ENCODE results near the gene MAPT.

Gene MAPT

DNA sequence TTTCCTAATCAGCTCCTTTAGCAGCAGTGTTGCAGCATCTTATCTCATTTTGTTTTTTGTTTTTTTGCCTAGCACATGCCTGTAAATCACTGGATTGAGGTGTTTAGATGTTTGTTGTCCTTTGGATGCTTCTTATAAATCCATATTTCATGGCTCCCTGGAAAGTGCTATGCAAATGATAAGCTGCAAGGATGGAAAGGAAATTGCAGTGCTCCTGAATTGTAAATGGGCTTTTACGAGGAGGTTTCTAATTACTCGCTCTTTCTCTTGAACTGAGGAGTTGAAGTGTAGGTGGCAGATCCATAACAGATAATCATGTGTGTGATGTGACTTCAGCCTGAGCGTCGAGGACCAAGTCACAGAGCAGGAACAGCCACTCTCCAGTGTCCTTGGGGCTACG, 45.0 kb downstream of the MAPT start:
- no peak overlapping the region for H3K4me3 Mint-ChIP-seq
- no peaks in the 10 kb centered on the region for H3K9me3 Mint-ChIP-seq
- no peak overlapping the region for H3K27ac Mint-ChIP-seq
- H3K4me1 Mint-ChIP-seq = no peaks in the 10 kb centered on the region
- H3K36me3 Mint-ChIP-seq (ENCODE audit: low read depth) = no peaks in the 10 kb centered on the region
- DNase-seq (no peak), ATAC-seq (no peak)
- peaks cover 27% of the 10 kb centered on the region for H3K27me3 Mint-ChIP-seq

DNA sequence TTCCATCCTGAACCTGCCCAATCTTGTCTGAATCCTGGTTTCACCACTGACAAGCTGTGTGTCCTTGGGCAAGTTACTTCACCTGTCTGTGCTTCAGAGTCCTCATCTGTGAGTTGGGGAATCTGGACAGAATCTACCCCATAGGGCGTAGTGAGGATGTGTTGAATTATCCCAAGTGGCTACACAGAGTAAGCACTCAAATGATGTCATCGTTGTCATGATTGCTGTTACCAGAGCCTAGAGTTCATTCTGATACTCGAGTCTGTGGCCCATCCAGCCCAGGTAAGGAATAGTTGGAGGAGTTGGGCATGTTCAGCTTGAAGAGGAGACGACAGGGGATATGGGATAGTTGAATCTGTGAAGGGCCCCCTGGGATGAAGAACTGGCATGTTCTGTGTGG, 45.9 kb downstream of the MAPT start:
- no peaks in the 10 kb centered on the region for H3K36me3 Mint-ChIP-seq (ENCODE audit: low read depth)
- DNase-seq (no peak), ATAC-seq (no peak)
- H3K4me1 Mint-ChIP-seq = no peaks in the 10 kb centered on the region
- H3K27ac Mint-ChIP-seq = no peak overlapping the region
- H3K9me3 Mint-ChIP-seq = no peaks in the 10 kb centered on the region
- peaks cover 28% of the 10 kb centered on the region for H3K27me3 Mint-ChIP-seq
- H3K4me3 Mint-ChIP-seq = no peak overlapping the region

GRCh38 chr17:45940826-45941225, 46.5 kb downstream of the MAPT start:
- DNase-seq (no peak), ATAC-seq (no peak)
- no peaks in the 10 kb centered on the region for H3K9me3 Mint-ChIP-seq
- H3K27ac Mint-ChIP-seq = no peak overlapping the region
- peaks cover 25% of the 10 kb centered on the region for H3K27me3 Mint-ChIP-seq
- no peaks in the 10 kb centered on the region for H3K36me3 Mint-ChIP-seq (ENCODE audit: low read depth)
- H3K4me3 Mint-ChIP-seq = no peak overlapping the region
- H3K4me1 Mint-ChIP-seq = no peaks in the 10 kb centered on the region

DNA sequence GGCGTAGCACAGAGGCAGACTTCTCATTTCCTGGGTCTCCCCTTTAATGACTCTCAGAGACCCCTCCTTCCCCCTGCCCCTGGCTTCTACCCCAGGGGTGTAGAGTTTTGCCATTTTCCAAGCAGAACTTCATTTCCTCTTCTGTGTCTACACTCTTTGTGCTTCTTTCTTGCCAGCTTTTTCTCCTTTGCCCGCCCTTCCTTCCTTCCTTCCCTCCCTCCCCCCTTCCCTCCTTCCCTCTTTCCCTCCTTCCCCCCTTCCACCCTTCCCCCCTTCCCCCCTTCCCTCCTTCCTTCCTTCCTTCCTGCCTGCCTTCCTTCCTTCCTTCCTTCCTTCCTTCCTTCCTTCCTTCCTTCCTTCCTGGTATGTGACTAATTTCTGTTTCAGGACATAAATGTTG, 47.0 kb downstream of the MAPT start:
- Mint-ChIP-seq H3K4me3 (no peak overlapping the region), H3K27ac (no peak overlapping the region), H3K27me3 (peaks cover 23% of the 10 kb centered on the region), H3K9me3 (no peaks in the 10 kb centered on the region), H3K4me1 (no peaks in the 10 kb centered on the region), H3K36me3 (ENCODE audit: low read depth) (no peaks in the 10 kb centered on the region)
- ATAC-seq (no peak), DNase-seq (no peak)

- H3K36me3 Mint-ChIP-seq (ENCODE audit: low read depth) = no peaks in the 10 kb centered on the region
- no peak for ATAC-seq
These were observed 47.9 kb downstream of the MAPT start for GRCh38 chr17:45942284-45942683.

DNA sequence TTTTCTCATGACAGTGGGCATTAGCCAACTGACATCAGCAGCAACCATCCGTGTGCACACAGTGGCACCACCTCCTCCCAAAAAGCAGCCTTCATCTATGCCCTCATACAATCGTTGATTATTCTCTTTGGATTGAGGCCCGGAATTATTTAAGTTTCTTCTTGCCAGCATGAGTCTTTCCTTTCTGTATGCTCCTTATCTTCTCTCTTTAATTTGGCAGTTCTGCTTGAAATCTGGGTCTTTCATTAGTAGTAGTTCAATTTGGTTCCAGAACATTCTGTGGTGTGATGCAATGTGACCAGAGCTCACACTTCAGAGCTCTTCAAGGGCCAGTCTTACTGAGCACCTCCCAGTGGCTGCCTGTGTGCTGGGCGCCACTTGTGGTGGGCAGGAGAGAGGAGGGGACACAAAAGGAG, 52.5 kb downstream of the MAPT start:
- Mint-ChIP-seq H3K4me3 (no peak overlapping the region), H3K4me1 (peaks cover 9% of the 10 kb centered on the region), H3K36me3 (ENCODE audit: low read depth) (no peaks in the 10 kb centered on the region), H3K9me3 (no peaks in the 10 kb centered on the region), H3K27ac (no peak overlapping the region), H3K27me3 (peaks cover 30% of the 10 kb centered on the region)
- ATAC-seq = no peak
- DNase-seq = no peak

More at GRCh38 chr17:45942284-45942683, 47.9 kb downstream of the MAPT start:
- Mint-ChIP-seq H3K27ac (no peak overlapping the region), H3K4me3 (no peak overlapping the region), H3K27me3 (peaks cover 23% of the 10 kb centered on the region), H3K9me3 (no peaks in the 10 kb centered on the region), H3K4me1 (no peaks in the 10 kb centered on the region)
- no peak for DNase-seq

DNA sequence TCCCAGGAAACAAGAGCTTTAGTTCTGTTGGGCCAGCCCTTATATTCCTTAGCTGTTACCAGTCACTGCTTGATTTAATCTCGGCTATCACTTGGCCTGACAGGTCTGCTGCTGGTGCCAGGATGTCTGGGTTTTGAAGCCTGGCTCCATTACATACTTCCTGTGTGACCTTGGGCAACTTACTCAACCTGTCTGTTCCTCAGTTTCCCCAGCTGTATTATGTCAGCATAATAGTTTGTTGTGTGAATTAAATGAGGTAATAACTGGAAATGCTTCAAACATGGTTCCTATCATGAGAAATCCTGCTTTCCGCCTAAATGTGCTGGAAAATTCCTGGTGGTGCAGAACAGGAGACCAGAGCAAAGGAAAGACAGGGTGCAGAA, 54.1 kb downstream of the MAPT start:
- Mint-ChIP-seq H3K27me3 (peaks cover 30% of the 10 kb centered on the region), H3K4me1 (peaks cover 9% of the 10 kb centered on the region), H3K27ac (no peak overlapping the region), H3K4me3 (no peak overlapping the region), H3K9me3 (no peaks in the 10 kb centered on the region), H3K36me3 (ENCODE audit: low read depth) (no peaks in the 10 kb centered on the region)
- DNase-seq (no peak), ATAC-seq (no peak)

DNA sequence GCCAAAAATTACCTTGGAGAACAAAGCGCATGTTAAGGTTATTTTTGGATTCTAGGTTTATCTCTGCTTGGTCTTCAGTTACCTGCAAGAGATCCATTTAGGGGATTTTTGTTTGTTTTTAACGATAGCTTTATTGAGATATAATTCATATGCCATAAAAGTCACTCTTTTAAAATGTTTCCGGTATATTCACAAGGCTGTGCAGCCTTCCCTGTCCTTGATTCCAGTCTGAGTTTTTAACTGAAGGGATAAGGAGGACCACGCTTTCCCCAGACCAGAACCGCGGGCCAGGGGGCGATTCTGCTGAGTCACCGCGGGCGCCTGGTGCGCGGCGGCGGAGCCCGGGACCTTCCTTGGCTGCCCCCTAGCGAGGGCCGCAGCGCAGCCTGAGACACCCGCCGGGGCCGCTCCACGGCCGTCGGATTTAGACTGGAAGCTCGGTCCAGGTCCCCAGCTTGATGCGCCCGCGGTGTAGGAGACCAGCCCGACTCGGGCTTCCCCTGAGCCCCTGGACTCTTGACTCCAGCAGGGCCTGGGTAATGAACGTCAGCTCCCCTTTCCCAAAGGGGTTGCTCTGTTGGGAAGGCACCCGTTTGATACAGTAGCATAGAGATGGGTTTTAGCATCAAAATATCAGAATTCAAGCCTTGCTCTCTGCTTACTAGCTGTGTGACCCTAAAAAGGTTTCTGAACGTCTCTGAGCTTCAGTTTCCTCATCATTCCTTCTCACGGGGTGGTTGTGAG, 54.7 kb downstream of the MAPT start:
- H3K36me3 Mint-ChIP-seq (ENCODE audit: low read depth) = no peaks in the 10 kb centered on the region
- no peak overlapping the region for H3K4me3 Mint-ChIP-seq
- H3K9me3 Mint-ChIP-seq = no peaks in the 10 kb centered on the region
- DNase-seq (peak; percentile 81), ATAC-seq (peak; percentile 92)
- H3K27me3 Mint-ChIP-seq = peaks cover 28% of the 10 kb centered on the region
- no peak overlapping the region for H3K27ac Mint-ChIP-seq
- H3K4me1 Mint-ChIP-seq = peaks cover 9% of the 10 kb centered on the region

- no peaks in the 10 kb centered on the region for H3K36me3 Mint-ChIP-seq (ENCODE audit: low read depth)
- no peak overlapping the region for H3K4me3 Mint-ChIP-seq
- H3K4me1 Mint-ChIP-seq = peaks cover 9% of the 10 kb centered on the region
- H3K9me3 Mint-ChIP-seq = no peaks in the 10 kb centered on the region
- H3K27ac Mint-ChIP-seq = no peak overlapping the region
- H3K27me3 Mint-ChIP-seq = peaks cover 26% of the 10 kb centered on the region
- ATAC-seq (no peak), DNase-seq (no peak)
These were observed 55.5 kb downstream of the MAPT start for GRCh38 chr17:45949755-45950320.

GRCh38 chr17:45950888-45951287, 56.5 kb downstream of the MAPT start:
- ATAC-seq (no peak), DNase-seq (no peak)
- Mint-ChIP-seq H3K27ac (no peak overlapping the region), H3K9me3 (no peaks in the 10 kb centered on the region), H3K27me3 (peaks cover 29% of the 10 kb centered on the region), H3K36me3 (ENCODE audit: low read depth) (no peaks in the 10 kb centered on the region), H3K4me3 (no peak overlapping the region), H3K4me1 (peaks cover 9% of the 10 kb centered on the region)

DNA sequence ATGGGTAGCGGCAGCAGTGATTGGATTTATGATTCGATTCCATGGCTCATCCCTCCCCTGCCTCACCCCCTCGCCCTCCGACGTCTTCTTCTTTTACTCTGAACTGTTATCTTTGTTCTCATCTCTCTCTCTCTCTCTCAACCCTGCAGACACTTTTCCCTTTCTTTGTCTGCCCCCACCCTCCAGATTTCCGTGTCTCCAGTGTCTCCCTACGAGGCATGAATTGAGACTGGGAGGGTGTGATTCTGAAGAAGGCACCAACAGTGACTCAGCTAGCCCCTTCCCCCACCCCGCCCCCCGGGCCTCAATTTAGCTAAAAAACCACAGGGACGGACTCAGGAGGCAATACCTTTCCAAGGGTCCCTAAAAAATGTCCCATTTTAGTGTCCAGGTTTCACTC, 57.0 kb downstream of the MAPT start:
- Mint-ChIP-seq H3K4me1 (peaks cover 9% of the 10 kb centered on the region), H3K27me3 (peaks cover 29% of the 10 kb centered on the region), H3K9me3 (no peaks in the 10 kb centered on the region), H3K36me3 (ENCODE audit: low read depth) (no peaks in the 10 kb centered on the region), H3K27ac (no peak overlapping the region), H3K4me3 (no peak overlapping the region)
- ATAC-seq (no peak), DNase-seq (no peak)

DNA sequence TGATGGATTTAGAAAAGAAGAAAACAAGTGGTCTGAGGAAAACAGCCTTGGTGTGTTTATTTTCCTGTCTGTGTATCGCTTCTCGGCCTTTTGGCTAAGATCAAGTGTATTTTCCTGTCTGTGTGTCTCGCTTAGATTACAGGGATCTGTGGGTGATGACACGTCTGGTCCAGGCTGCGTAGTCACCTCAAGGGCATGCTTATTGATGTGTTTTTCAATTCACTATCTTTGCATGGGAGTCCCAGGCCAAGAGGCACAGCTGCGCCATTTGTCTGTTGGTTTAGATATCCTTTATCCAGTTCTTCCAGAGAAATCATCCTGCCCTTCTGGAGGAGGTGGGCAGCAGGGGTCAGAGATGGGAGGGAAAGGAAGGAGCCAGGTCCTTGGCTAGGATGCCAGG, 57.6 kb downstream of the MAPT start:
- H3K4me3 Mint-ChIP-seq = no peak overlapping the region
- DNase-seq (no peak), ATAC-seq (no peak)
- H3K27ac Mint-ChIP-seq = no peak overlapping the region
- no peaks in the 10 kb centered on the region for H3K9me3 Mint-ChIP-seq
- peaks cover 29% of the 10 kb centered on the region for H3K27me3 Mint-ChIP-seq
- H3K4me1 Mint-ChIP-seq = peaks cover 9% of the 10 kb centered on the region
- no peaks in the 10 kb centered on the region for H3K36me3 Mint-ChIP-seq (ENCODE audit: low read depth)

- H3K27me3 Mint-ChIP-seq = peaks cover 29% of the 10 kb centered on the region
- no peak overlapping the region for H3K27ac Mint-ChIP-seq
- H3K9me3 Mint-ChIP-seq = no peaks in the 10 kb centered on the region
- H3K4me3 Mint-ChIP-seq = no peak overlapping the region
- no peak for DNase-seq
- no peaks in the 10 kb centered on the region for H3K36me3 Mint-ChIP-seq (ENCODE audit: low read depth)
- ATAC-seq = no peak
- peaks cover 9% of the 10 kb centered on the region for H3K4me1 Mint-ChIP-seq
These were observed 58.5 kb downstream of the MAPT start for GRCh38 chr17:45952814-45953320.

DNA sequence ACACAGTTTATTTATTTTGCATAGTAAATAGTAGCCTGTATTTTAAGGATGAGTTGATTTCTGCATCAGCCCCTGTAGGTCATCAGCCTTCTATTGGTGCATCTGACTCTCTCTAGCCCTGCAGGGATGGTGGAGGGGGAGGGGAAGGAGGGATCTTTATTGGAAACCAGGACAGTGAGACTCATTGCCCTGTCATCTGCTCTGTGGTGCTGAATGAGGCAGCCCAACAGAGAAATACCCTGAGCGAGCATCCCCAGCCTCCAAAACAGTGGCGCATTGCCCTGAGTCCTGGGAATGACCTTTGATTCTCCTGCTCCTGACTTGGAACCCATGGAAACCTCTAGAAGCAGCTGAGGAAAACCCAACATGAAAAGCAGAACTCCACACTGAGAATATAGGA, 59.2 kb downstream of the MAPT start:
- no peak overlapping the region for H3K27ac Mint-ChIP-seq
- peaks cover 8% of the 10 kb centered on the region for H3K4me1 Mint-ChIP-seq
- peaks cover 29% of the 10 kb centered on the region for H3K27me3 Mint-ChIP-seq
- DNase-seq (no peak), ATAC-seq (no peak)
- H3K9me3 Mint-ChIP-seq = no peaks in the 10 kb centered on the region
- H3K4me3 Mint-ChIP-seq = no peak overlapping the region
- H3K36me3 Mint-ChIP-seq (ENCODE audit: low read depth) = no peaks in the 10 kb centered on the region

DNA sequence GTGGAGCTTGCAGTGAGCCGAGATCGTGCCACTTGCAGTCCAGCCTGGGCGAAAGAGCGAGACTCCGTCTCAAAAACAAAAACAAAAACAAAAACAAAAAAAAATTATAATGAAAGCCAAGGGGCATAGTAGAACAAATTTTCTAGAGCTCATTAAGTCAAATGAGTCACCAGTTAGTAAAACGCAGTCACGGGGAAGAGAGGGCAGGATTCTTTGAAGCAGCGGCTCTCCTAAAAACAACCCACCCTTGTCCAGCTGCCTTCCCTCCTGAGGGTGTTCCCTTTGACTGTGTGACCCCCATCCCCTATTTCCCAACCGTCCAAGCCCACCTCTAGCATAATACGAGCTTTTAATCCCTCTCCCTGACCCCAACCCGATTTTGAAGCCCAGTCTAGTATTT, 60.6 kb downstream of the MAPT start:
- DNase-seq (no peak), ATAC-seq (no peak)
- Mint-ChIP-seq H3K36me3 (ENCODE audit: low read depth) (no peaks in the 10 kb centered on the region), H3K27ac (no peak overlapping the region), H3K4me1 (no peaks in the 10 kb centered on the region), H3K4me3 (no peak overlapping the region), H3K27me3 (peaks cover 24% of the 10 kb centered on the region), H3K9me3 (no peaks in the 10 kb centered on the region)

All from activated naive CD8-positive, alpha-beta T cell treated with anti-CD3 and anti-CD28 coated beads, Interleukin-2, amount 50 U/mL, for 24 hours (primary cell).